HG03103 (cell line): ENCODE results near the gene ZNF564.
A peak's percentile ranks its signal among the peaks of the same experiment; 100 is the strongest.
"Not testable (repeated sequence)": the region's sequence is repeated elsewhere in the genome, so short reads cannot be mapped to it uniquely, and the experiment has no call there.

Source experiments
- ATAC-seq: cut with Tn5 transposase; IDR thresholded peaks from one replicate; pipeline ENCODE4 v1.9.1; 2021; ENCODE audit warnings: low read depth; ENCODE audit not compliant: unreplicated experiment

The ZNF564 gene

GRCh38 chr19:12551060-12551832 lies at the start of gene ZNF564:
TSS of gene ZNF564 (minus strand) at chr19:12551482. CDS start at chr19:12551332, 150 bp downstream.
- peak; percentile 97 for ATAC-seq

GRCh38 chr19:12597594-12597993 lies 46.3 kb upstream of the ZNF564 start:
- no peak for ATAC-seq

GRCh38 chr19:12596927-12597548 lies 45.8 kb upstream of the ZNF564 start:
- ATAC-seq, result no peak

- ATAC-seq, result no peak
These were observed 45.2 kb upstream of the ZNF564 start for GRCh38 chr19:12596485-12596884.

- no peak for ATAC-seq
These were observed 29.8 kb upstream of the ZNF564 start for GRCh38 chr19:12581100-12581499.

GRCh38 chr19:12580180-12580694 lies 29.0 kb upstream of the ZNF564 start:
- ATAC-seq, result no peak

- no peak for ATAC-seq
These were observed 27.4 kb upstream of the ZNF564 start for GRCh38 chr19:12578641-12579040.

- ATAC-seq, result no peak
These were observed 22.8 kb upstream of the ZNF564 start for GRCh38 chr19:12574036-12574435.

GRCh38 chr19:12567951-12568350 lies 16.7 kb upstream of the ZNF564 start:
- no peak for ATAC-seq

- ATAC-seq, result not testable (repeated sequence)
These were observed 15.1 kb upstream of the ZNF564 start for GRCh38 chr19:12566380-12566779.

GRCh38 chr19:12564016-12564664 lies 12.9 kb upstream of the ZNF564 start:
- no peak for ATAC-seq

GRCh38 chr19:12555456-12555930 lies 4.2 kb upstream of the ZNF564 start:
- no peak for ATAC-seq

GRCh38 chr19:12546903-12547302 lies 4.4 kb downstream of the ZNF564 start:
- ATAC-seq, result no peak

GRCh38 chr19:12546068-12546467 lies 5.2 kb downstream of the ZNF564 start:
- ATAC-seq, result no peak

GRCh38 chr19:12545267-12545666 lies 6.0 kb downstream of the ZNF564 start:
- ATAC-seq, result no peak

GRCh38 chr19:12544401-12544876 lies 6.8 kb downstream of the ZNF564 start:
- ATAC-seq, result no peak

- ATAC-seq, result no peak
These were observed 7.4 kb downstream of the ZNF564 start for GRCh38 chr19:12543855-12544254.

GRCh38 chr19:12527034-12527836 lies 24.0 kb downstream of the ZNF564 start:
- ATAC-seq, result no peak

GRCh38 chr19:12526542-12526941 lies 24.7 kb downstream of the ZNF564 start:
- no peak for ATAC-seq

GRCh38 chr19:12521996-12522395 lies 29.3 kb downstream of the ZNF564 start:
- no peak for ATAC-seq
